Measurements from ENCODE around the gene JAML.

DNA sequence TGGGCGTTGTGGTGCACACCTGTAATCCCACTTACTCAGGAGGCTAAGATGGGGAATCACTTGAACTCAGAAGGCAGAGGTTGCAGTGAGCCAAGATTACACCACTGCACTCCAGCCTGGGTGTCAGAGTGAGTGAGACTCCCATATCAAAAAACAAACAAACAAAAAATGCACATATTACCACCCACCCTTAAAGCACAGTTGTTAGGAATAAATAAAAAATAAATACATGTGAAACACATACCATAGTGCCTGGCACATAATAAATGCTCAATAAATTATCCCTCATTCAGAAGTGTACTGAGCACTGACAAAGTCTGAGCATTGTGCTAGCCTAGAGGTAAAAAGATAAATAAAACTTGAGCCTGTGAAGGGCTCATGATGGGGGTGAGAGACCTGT is 9.0 kb upstream of the JAML start:
- TF ChIP-seq, protein P1, sequence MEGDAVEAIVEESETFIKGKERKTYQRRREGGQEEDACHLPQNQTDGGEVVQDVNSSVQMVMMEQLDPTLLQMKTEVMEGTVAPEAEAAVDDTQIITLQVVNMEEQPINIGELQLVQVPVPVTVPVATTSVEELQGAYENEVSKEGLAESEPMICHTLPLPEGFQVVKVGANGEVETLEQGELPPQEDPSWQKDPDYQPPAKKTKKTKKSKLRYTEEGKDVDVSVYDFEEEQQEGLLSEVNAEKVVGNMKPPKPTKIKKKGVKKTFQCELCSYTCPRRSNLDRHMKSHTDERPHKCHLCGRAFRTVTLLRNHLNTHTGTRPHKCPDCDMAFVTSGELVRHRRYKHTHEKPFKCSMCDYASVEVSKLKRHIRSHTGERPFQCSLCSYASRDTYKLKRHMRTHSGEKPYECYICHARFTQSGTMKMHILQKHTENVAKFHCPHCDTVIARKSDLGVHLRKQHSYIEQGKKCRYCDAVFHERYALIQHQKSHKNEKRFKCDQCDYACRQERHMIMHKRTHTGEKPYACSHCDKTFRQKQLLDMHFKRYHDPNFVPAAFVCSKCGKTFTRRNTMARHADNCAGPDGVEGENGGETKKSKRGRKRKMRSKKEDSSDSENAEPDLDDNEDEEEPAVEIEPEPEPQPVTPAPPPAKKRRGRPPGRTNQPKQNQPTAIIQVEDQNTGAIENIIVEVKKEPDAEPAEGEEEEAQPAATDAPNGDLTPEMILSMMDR (optimal IDR thresholded peaks at IDR 0.05 in 1 of 3, IDR thresholded peaks at IDR 0.05 in 1 of 3, conservative IDR thresholded peaks at IDR 0.05 in 1 of 3; ENCODE audit: extremely low read depth in 1 of 3, insufficient read depth in 2 of 3, low read length in 3 of 3): no peak
- no peak for TF ChIP-seq EZH2 (IDR thresholded peaks at IDR 0.05; ENCODE audit: low read length)
